Middle frontal gyrus (tissue), 1 donor: ENCODE results near the gene CADM1.
A peak's percentile ranks its signal among the peaks of the same experiment; 100 is the strongest.

ENCODE experiments used
- DNase-seq: peaks from one replicate; pipeline ENCODE4 v3.0.0-alpha.2; 2015; ENCODE audit warnings: low spot score; ENCODE audit errors: extremely low spot score

The CADM1 gene

GRCh38 chr11:115361025-115361424, 143.2 kb downstream of the CADM1 start:
- DNase-seq: no peak

- no peak for DNase-seq
Observed at GRCh38 chr11:115360186-115360824, 143.9 kb downstream of the CADM1 start.

GRCh38 chr11:115357066-115357465, 147.1 kb downstream of the CADM1 start:
- no peak for DNase-seq

- DNase-seq: no peak
Observed at GRCh38 chr11:115352805-115353485, 151.3 kb downstream of the CADM1 start.

GRCh38 chr11:115349335-115350017, 154.7 kb downstream of the CADM1 start:
- no peak for DNase-seq

GRCh38 chr11:115348416-115348815, 155.8 kb downstream of the CADM1 start:
- no peak for DNase-seq

- DNase-seq: no peak
Observed at GRCh38 chr11:115347106-115347505, 157.1 kb downstream of the CADM1 start.

- DNase-seq: no peak
Observed at GRCh38 chr11:115345840-115346239, 158.4 kb downstream of the CADM1 start.

- DNase-seq: no peak
Observed at GRCh38 chr11:115345361-115345760, 158.9 kb downstream of the CADM1 start.

- no peak for DNase-seq
Observed at GRCh38 chr11:115344846-115345245, 159.4 kb downstream of the CADM1 start.

- DNase-seq: no peak
Observed at GRCh38 chr11:115342142-115342541, 162.1 kb downstream of the CADM1 start.

GRCh38 chr11:115340874-115341273, 163.3 kb downstream of the CADM1 start:
- DNase-seq: no peak

- no peak for DNase-seq
Observed at GRCh38 chr11:115338476-115338875, 165.7 kb downstream of the CADM1 start.

- no peak for DNase-seq
Observed at GRCh38 chr11:115334932-115335788, 169.1 kb downstream of the CADM1 start.

GRCh38 chr11:115333949-115334348, 170.3 kb downstream of the CADM1 start:
- DNase-seq: no peak

- no peak for DNase-seq
Observed at GRCh38 chr11:115333121-115333520, 171.1 kb downstream of the CADM1 start.

GRCh38 chr11:115330684-115331482, 173.3 kb downstream of the CADM1 start:
- no peak for DNase-seq

GRCh38 chr11:115326526-115326925, 177.7 kb downstream of the CADM1 start:
- no peak for DNase-seq

- DNase-seq: no peak
Observed at GRCh38 chr11:115325523-115325922, 178.7 kb downstream of the CADM1 start.

- peak; percentile 30 for DNase-seq
Observed at GRCh38 chr11:115324581-115325432, 179.4 kb downstream of the CADM1 start.
